ENCODE results near the gene TSHZ2.

- TF ChIP-seq FOXM1 (IDR thresholded peaks at IDR 0.05; ENCODE audit: borderline replicate concordance, low read depth) (no peak), EP300 (IDR thresholded peaks at IDR 0.05; ENCODE audit: borderline replicate concordance) (no peak), YY1 (IDR thresholded peaks at IDR 0.05; ENCODE audit: low read depth) (no peak)
- TF ChIP-seq, protein P1, sequence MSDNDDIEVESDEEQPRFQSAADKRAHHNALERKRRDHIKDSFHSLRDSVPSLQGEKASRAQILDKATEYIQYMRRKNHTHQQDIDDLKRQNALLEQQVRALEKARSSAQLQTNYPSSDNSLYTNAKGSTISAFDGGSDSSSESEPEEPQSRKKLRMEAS (IDR thresholded peaks at IDR 0.05): no peak
- TF ChIP-seq, protein P2, sequence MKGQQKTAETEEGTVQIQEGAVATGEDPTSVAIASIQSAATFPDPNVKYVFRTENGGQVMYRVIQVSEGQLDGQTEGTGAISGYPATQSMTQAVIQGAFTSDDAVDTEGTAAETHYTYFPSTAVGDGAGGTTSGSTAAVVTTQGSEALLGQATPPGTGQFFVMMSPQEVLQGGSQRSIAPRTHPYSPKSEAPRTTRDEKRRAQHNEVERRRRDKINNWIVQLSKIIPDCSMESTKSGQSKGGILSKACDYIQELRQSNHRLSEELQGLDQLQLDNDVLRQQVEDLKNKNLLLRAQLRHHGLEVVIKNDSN (IDR thresholded peaks at IDR 0.05): no peak
Observed at GRCh38 chr20:53171065-53171464, 198.9 kb downstream of the TSHZ2 start.

Measured in Ishikawa (cell line).